ENCODE measurements around the gene ARHGAP4. TPM values are rescaled to one million over a fixed set of nuclear protein-coding genes. Genes with fewer than 3 reads are reported as not detected.

ARHGAP4 gene
- total RNA-seq, 1 experiment from 2014 or later: 2.4 TPM

DNA sequence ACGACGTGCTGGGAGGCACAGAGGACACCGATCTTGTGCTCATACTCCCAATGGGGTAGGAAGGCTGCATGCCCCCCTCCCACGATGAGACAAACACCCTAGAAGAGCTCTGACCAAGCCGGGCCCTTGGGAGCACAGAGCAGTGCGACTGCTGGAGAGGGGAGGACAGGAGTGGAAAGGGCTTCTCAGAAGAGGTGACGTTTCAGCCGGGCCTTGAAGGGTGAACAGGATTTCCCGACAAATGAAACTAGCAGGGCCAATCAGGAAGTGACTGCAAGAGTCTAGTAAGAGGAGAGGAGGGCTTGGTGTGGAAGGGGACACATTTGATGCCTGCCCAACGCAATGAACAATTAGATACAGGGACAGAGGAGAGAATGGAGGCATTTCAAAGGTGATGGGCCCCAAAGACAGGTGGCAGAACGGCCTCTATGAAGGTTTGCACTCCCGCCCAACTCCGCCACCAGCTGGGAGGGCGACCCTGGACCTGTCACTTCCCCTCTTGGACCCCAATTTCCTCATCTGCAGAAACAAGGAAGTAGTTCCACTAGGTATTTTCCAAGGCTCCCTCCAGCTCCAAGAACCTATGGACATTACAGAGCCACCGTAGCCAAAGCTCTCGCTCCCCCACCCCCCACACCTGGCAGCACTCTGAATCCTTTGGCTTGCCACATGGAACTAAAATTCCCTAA, 41.6 kb upstream of the ARHGAP4 start:
- no peak overlapping the region for H3K4me3 ChIP-seq

GRCh38 chrX:153966841-153967535, 40.9 kb upstream of the ARHGAP4 start:
- DNase-seq: no peak
- H3K4me3 ChIP-seq: no peak overlapping the region

More for the DNA sequence above, 41.6 kb upstream of the ARHGAP4 start:
- no peaks in the 10 kb centered on the region for H3K27me3 ChIP-seq
- no peaks in the 10 kb centered on the region for H3K9me3 ChIP-seq
- DNase-seq: no peak
- H3K36me3 ChIP-seq: peaks cover 3% of the 10 kb centered on the region; the same call in 1 of the 2 replicates

DNA sequence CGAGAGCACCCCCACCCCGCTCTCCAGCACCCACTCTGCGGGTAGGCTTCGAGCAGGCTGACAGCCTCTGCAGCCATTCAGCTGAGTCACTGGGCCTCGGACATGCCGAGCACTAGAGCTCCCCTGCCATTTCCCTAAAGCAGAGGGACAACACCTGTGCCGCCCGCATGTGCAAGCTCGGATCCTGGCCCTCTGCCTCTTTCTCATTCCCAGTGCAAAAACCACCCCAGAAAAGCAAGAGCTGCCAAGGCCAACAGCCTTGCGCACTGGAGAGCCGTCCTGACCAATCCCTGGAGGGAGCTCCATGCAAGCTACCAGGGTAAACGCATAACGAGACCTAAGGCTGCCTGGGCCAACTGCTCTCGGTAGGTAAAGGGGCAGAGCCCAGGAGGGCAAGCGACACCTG, 40.2 kb upstream of the ARHGAP4 start:
- Histone ChIP-seq H3K27me3 (no peaks in the 10 kb centered on the region), H3K4me3 (no peak overlapping the region), H3K36me3 (peaks cover 12% of the 10 kb centered on the region), H3K9me3 (no peaks in the 10 kb centered on the region)
- DNase-seq: no peak

More at GRCh38 chrX:153966841-153967535, 40.9 kb upstream of the ARHGAP4 start:
- Histone ChIP-seq H3K27me3 (no peaks in the 10 kb centered on the region), H3K9me3 (no peaks in the 10 kb centered on the region), H3K36me3 (peaks cover 7% of the 10 kb centered on the region)

GRCh38 chrX:153965406-153965805, 39.3 kb upstream of the ARHGAP4 start:
- no peak overlapping the region for H3K4me3 ChIP-seq
- H3K36me3 ChIP-seq: peaks cover 11% of the 10 kb centered on the region
- no peaks in the 10 kb centered on the region for H3K9me3 ChIP-seq
- DNase-seq: no peak
- H3K27me3 ChIP-seq: no peaks in the 10 kb centered on the region

GRCh38 chrX:153964105-153964504, 38.0 kb upstream of the ARHGAP4 start:
- H3K9me3 ChIP-seq: no peaks in the 10 kb centered on the region
- H3K27me3 ChIP-seq: no peaks in the 10 kb centered on the region
- H3K4me3 ChIP-seq: no peak overlapping the region
- H3K36me3 ChIP-seq: peaks cover 11% of the 10 kb centered on the region
- no peak for DNase-seq

DNA sequence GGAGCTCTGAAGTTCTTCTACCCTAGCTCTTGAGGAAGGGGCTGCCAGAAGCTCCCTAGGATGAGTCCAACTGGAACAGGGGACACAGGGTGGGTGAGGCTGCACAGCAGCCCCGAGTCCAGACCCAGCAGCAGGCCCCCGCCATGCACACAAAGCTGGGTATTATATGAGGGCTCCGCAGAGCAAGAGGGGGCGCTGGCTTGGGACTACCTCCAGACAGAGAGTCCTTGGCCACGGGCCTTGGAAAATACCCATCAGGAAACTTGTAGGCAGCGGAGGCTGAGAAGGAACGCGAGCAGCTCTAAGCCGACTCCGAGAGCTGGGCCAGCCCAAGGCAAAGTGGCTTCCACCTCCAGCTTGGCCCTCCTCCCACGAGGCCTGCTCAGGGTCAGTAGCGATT, 37.5 kb upstream of the ARHGAP4 start:
- no peaks in the 10 kb centered on the region for H3K27me3 ChIP-seq
- H3K9me3 ChIP-seq: no peaks in the 10 kb centered on the region
- peaks cover 11% of the 10 kb centered on the region for H3K36me3 ChIP-seq
- no peak for DNase-seq
- H3K4me3 ChIP-seq: no peak overlapping the region

GRCh38 chrX:153961292-153961691, 35.2 kb upstream of the ARHGAP4 start:
- no peaks in the 10 kb centered on the region for H3K27me3 ChIP-seq
- H3K36me3 ChIP-seq: peaks cover 14% of the 10 kb centered on the region
- DNase-seq: no peak

DNA sequence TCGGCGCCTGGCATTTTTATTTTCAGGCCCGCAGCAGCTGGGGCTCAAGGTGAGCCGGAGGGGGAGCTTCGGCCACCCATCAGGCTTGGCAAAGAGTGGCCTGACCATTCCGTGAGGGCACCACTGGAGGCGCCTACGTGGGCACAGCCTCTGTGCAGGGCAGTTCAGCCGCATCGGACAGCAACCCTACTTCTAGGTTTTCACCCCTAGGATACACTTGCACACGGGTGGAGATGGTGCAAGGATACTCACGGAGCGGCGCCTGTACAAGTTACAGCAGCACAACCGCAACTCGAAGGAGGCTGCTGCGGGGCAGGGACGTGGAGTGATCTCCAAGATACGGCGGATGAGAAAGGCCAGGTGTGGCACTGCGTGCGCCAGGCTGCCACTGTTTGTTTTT, 34.7 kb upstream of the ARHGAP4 start:
- Histone ChIP-seq H3K36me3 (peaks cover 14% of the 10 kb centered on the region), H3K9me3 (no peaks in the 10 kb centered on the region), H3K4me3 (no peak overlapping the region), H3K27me3 (no peaks in the 10 kb centered on the region)
- no peak for DNase-seq

More at GRCh38 chrX:153961292-153961691, 35.2 kb upstream of the ARHGAP4 start:
- Histone ChIP-seq H3K9me3 (no peaks in the 10 kb centered on the region), H3K4me3 (no peak overlapping the region)

- DNase-seq: no peak
- H3K27me3 ChIP-seq: no peaks in the 10 kb centered on the region
- H3K4me3 ChIP-seq: no peak overlapping the region
- peaks cover 14% of the 10 kb centered on the region for H3K36me3 ChIP-seq
- no peaks in the 10 kb centered on the region for H3K9me3 ChIP-seq
These were observed 34.0 kb upstream of the ARHGAP4 start for GRCh38 chrX:153960077-153960476.

DNA sequence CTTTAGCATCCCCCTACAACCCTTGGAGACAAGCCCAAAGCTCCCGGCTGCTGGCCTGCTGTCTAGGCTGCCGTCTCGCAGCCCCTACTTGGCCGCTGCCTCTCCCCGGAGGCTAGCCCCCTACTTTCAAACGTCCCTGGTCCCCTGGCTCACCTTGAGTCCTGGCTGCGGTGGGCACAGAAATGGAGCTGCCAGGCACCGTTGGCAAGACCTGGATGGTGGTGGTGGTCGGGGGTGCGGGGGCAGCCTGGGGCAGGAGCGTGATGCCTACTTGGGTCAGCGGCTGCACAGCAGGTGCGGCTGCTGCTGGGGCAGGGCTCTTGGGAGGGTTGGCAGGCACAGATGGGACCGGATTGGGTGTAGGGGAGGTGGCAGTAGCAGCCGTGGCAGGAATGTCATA, 33.6 kb upstream of the ARHGAP4 start:
- Histone ChIP-seq H3K9me3 (no peaks in the 10 kb centered on the region), H3K4me3 (no peak overlapping the region), H3K36me3 (peaks cover 14% of the 10 kb centered on the region), H3K27me3 (no peaks in the 10 kb centered on the region)
- no peak for DNase-seq

DNA sequence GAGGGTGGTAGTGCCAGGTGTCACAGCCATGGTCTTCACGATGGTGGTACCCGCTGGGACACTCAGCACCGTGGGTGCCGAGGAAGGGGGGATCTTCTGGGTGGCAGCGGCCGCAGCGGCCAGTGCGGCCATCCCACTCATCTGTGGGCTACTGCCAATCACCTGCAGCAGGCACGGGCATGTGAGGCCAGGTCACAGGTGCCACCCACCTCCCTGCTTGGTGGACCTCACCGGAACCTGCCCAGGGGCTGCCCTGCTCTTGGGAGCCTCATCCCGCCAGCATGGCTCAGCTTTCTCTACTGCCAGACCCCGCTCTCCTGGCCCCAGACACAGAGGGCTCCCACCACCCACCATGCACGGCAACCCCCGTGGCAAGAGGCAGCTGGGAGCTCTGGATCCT, 32.5 kb upstream of the ARHGAP4 start:
- Histone ChIP-seq H3K27me3 (no peaks in the 10 kb centered on the region), H3K9me3 (no peaks in the 10 kb centered on the region), H3K4me3 (no peak overlapping the region), H3K36me3 (peaks cover 21% of the 10 kb centered on the region)
- DNase-seq: no peak

GRCh38 chrX:153957224-153957623, 31.2 kb upstream of the ARHGAP4 start:
- Histone ChIP-seq H3K4me3 (no peak overlapping the region), H3K36me3 (peaks cover 33% of the 10 kb centered on the region), H3K27me3 (no peaks in the 10 kb centered on the region), H3K9me3 (no peaks in the 10 kb centered on the region)
- DNase-seq: no peak

DNA sequence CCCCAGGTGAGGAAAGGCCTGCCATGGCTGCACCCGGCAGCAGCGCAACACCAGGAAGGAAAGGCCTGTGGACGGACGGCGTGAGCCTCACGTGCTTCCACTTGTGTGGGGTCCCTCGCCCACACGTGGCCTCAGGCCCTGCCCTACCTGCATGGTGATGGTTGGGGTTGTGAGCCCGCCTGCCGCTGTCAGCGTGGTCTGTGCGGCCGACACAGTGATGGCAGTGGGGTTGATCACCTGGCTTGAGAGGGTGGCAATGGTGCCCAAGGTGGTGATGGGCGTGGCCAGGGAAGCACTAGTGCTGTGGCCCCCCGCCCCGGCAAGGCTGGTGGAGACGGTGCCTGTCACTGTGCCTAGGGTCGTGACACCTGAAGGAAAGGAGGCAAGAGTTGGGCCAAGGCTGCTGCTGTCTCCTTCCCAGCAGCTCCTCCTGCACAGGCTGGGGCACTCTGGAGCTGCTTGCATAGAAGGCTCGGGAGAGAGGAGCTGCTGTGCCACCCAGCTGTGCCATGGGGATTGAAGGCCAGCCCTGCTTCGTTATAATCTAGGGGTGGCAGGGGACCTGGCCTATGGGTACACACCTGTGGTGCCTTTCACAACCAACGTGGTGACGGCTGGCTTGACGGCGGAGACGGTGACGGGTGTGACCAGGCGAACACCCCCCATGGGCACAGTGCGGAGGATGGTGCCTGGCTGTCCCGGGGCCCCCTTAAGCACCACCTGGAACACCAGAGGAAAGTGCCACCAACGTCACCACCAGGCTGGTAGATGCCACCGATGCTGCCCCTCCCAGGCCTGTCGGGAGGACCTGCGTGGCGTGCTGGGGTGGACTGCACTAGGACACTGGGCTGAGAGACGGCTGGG, 30.2 kb upstream of the ARHGAP4 start:
- no peak for DNase-seq
- Histone ChIP-seq H3K27me3 (no peaks in the 10 kb centered on the region), H3K36me3 (peaks cover 25% of the 10 kb centered on the region), H3K4me3 (no peak overlapping the region), H3K9me3 (no peaks in the 10 kb centered on the region)

- Histone ChIP-seq H3K4me3 (no peak overlapping the region), H3K36me3 (peaks cover 24% of the 10 kb centered on the region), H3K9me3 (no peaks in the 10 kb centered on the region), H3K27me3 (no peaks in the 10 kb centered on the region)
- no peak for DNase-seq
These were observed 29.2 kb upstream of the ARHGAP4 start for GRCh38 chrX:153955228-153955732.

DNA sequence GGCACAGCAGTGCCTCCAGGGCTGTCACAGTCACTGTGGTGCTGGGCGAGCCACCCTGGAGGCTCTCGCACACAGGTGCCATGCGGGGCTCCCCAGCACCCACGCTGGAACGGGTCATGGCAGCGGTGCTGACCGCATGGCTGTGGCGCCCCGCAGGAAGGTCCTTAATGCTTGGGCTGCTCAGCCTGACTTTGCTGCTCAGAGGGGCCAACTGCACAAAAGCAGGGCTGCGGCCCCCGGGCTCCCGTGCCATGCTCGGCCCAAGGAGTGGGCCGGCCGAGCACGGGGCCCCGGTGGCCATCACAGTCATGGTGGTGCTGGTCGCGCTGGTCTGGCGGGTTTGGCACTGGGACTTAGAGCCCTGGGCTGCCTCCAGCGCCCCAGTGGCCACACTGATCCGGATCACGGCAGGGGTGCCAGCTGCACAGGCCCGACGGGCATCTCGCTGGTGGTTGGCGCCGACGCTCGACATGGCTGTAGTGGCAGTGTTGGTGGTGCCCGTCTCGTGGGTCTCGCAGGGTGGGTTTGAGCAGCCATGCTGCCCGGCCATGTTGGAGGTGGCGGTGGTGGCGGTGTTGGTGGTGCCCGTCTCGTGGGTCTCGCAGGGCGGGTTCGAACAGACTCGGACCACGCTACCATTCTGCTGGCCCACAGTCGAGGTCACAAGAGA, 28.6 kb upstream of the ARHGAP4 start:
- no peaks in the 10 kb centered on the region for H3K9me3 ChIP-seq
- H3K27me3 ChIP-seq: no peaks in the 10 kb centered on the region
- H3K4me3 ChIP-seq: no peak overlapping the region
- peaks cover 25% of the 10 kb centered on the region for H3K36me3 ChIP-seq
- no peak for DNase-seq

DNA sequence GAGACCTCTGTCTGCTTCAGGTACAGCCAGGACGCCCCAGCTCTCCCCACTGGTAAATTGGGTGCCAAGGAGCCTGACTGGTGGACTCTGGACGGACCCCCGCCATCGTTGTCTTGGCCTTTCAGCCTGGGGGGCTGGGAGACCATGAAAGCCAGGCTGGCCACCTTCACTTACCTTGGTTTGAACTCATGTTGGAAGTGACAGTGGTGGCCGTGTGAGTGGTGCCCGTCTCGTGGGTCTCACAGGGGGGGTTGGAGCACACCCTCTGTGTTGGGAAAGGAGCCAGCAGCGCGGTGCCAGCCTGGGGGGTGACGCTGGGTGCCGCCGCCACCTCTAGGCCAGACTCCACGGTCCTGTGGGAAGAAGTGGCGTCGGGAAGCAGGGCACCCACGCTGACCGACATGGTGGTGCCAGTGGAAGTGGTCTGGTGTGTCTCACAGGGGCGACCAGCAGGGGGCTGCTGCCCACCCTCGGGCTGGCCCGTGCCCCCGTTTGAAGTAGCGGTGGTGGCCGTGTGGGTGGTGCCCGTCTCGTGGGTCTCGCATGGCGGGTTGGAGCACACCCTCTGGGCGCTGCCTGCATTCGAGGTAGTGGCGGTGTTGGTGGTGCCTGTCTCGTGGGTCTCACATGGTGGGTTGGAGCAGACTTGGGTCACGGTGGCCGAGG, 28.0 kb upstream of the ARHGAP4 start:
- Histone ChIP-seq H3K36me3 (peaks cover 27% of the 10 kb centered on the region), H3K9me3 (no peaks in the 10 kb centered on the region), H3K4me3 (no peak overlapping the region), H3K27me3 (no peaks in the 10 kb centered on the region)
- no peak for DNase-seq

All from MG63 (cell line).